Sigmoid colon (tissue), 7 donors: ENCODE measurements around the gene YEATS2. TPM values are rescaled to one million over a fixed set of nuclear protein-coding genes. Genes with fewer than 3 reads are reported as not detected.
"Not testable (repeated sequence)": the region's sequence is repeated elsewhere in the genome, so short reads cannot be mapped to it uniquely, and the experiment has no call there.

ENCODE experiments used
- DNase-seq: peaks from one replicate; pipeline ENCODE4 v3.0.0-alpha.2; 2019
- H3K27ac ChIP-seq, 4 donors: fragments of 200-600 bp; sonication (generic); one replicate each; pipeline ENCODE4 v1.5.1; 2016 to 2019; ENCODE audit warnings: mild to moderate bottlenecking in 1 of 4
- H3K27me3 ChIP-seq, 3 donors: fragments of 200-600 bp; sonication (generic); one replicate each; pipeline ENCODE4 v1.5.1; 2019; ENCODE audit warnings: mild to moderate bottlenecking in 1 of 3
- H3K36me3 ChIP-seq, 4 donors: fragments of 200-600 bp; sonication (generic); one replicate each; pipeline ENCODE4 v1.5.1; 2016 to 2019
- H3K4me1 ChIP-seq, 4 donors: fragments of 200-600 bp; sonication (generic); one replicate each; pipeline ENCODE4 v1.5.1; 2017 to 2019
- H3K4me3 ChIP-seq, 4 donors: fragments of 200-600 bp; sonication (generic); one replicate each; pipeline ENCODE4 v1.5.1; 2017 to 2019; ENCODE audit warnings: mild to moderate bottlenecking in 2 of 4, moderate library complexity in 1 of 4
- H3K9me3 ChIP-seq, 4 donors: fragments of 200-600 bp in 3 of 4; sonication (generic) in 3 of 4; one replicate each; pipeline versions ENCODE4 v1.5.1 to v1.6.1; 2013 to 2019
- CTCF ChIP-seq, 4 experiments: fragments of 450-650 bp in 3 of 4; fragments of 200-600 bp in 1 of 4; IDR thresholded peaks; one replicate each; pipeline ENCODE4 v1.5.1; 2016 to 2019; ENCODE audit warnings: antibody characterized with exemption in 4 of 4, mild to moderate bottlenecking in 3 of 4, moderate library complexity in 2 of 4
- EP300 ChIP-seq, 4 donors: sonication (generic); formaldehyde crosslinking; IDR thresholded peaks; one replicate each; pipeline ENCODE4 v1.6.1; 2017; ENCODE audit warnings: antibody characterized with exemption in 4 of 4
- POLR2A ChIP-seq, 2 donors: fragments of 450-650 bp; IDR thresholded peaks; one replicate each; pipeline ENCODE4 v1.6.1; 2016; ENCODE audit warnings: antibody characterized with exemption in 2 of 2, mild to moderate bottlenecking in 2 of 2, moderate library complexity in 2 of 2
- POLR2AphosphoS5 ChIP-seq, 4 donors: sonication (generic); formaldehyde crosslinking; IDR thresholded peaks; one replicate each; pipeline ENCODE4 v1.6.1; 2017; ENCODE audit warnings: antibody characterized with exemption in 4 of 4
- WGBS, 2 donors: extraction: QIAGEN DNeasy Blood & Tissue Kit; methylation state at CpG; one replicate each; pipeline ENCODE4 v1.1.7; 2013; 5-methylcytosine and 5-hydroxymethylcytosine counted together
- intact Hi-C: fragments of 100-400 bp; cut with DNase I; formaldehyde crosslinking; loops from one replicate; pipeline ENCODE4 v1.15.1; 2023
- polyA plus RNA-seq, 3 donors: library from polyadenylated mRNA; stranded (reverse); fragments of 200-250 nt; gene quantifications; one replicate each; pipeline ENCODE4 v1.2.3, GENCODE V29; 2013
- total RNA-seq, 4 donors: library from RNA; depleted of rRNA; stranded (reverse); fragments of >200 nt; gene quantifications; one replicate each; pipeline ENCODE4 v1.1.0, GENCODE V29; 2016
- donor health status: healthy with polysubstance abuse.
- donor health status: Bipolar disorder and iron deficiency.
- donor health status: healthy.

Gene YEATS2
- total and polyA plus RNA-seq, 7 donors, result 3.0 to 20.3 (median 13.2) TPM

DNA sequence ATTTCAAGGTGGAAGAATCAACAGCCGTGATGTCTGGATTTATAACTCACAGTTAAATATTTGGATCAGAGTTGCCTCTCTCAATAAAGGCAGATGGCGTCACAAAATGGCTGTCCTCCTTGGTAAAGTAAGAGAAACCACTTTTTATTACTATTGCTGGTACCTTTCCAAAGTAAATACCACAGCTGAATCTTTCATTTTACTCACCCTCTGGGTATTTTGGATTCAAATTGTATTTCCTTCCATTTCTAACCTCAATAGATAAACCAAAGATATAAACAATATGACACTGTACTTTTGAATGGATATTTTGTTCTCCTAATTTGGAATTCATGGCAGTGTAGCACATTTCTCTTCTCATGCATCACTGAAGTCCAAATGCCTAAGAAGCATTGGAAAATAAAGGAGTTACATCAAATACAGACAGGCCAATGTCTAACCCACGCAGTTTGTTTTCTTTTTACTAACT, 32.6 kb upstream of the YEATS2 start:
- WGBS, 2 donors, result 44 to 76% methylated on average over 3 of the region's 3 CpGs
- Histone ChIP-seq H3K9me3 (no peaks in the 10 kb centered on the region), H3K27me3 (no peaks in the 10 kb centered on the region), H3K4me3 (no peak overlapping the region), H3K36me3 (peaks cover 20 to 67% (median 30%) of the 10 kb centered on the region in 4 donors), H3K4me1 (peaks cover 0 to 33% (median 21%) of the 10 kb centered on the region in 4 donors), H3K27ac (peak overlapping the region; percentile 6 to 63 (median 42))
- no peak for TF ChIP-seq POLR2AphosphoS5 (IDR thresholded peaks at IDR 0.05)
- TF ChIP-seq EP300 (IDR thresholded peaks at IDR 0.05), result no peak
- TF ChIP-seq POLR2A (IDR thresholded peaks at IDR 0.05), result no peak
- TF ChIP-seq CTCF (IDR thresholded peaks at IDR 0.05), result no peak
- DNase-seq, result no peak
- intact Hi-C loops, result no loop called here

- Histone ChIP-seq H3K27ac (no peak overlapping the region), H3K4me1 (no peaks in the 10 kb centered on the region), H3K27me3 (no peaks in the 10 kb centered on the region), H3K36me3 (peaks cover 0 to 61% (median 14%) of the 10 kb centered on the region in 4 donors), H3K9me3 (no peaks in the 10 kb centered on the region), H3K4me3 (no peak overlapping the region)
- TF ChIP-seq POLR2A (IDR thresholded peaks at IDR 0.05) (no peak), EP300 (IDR thresholded peaks at IDR 0.05) (no peak), CTCF (IDR thresholded peaks at IDR 0.05) (no peak), POLR2AphosphoS5 (IDR thresholded peaks at IDR 0.05) (no peak)
- WGBS, 2 donors, result 95 to 97% methylated on average over 3 of the region's 3 CpGs
- intact Hi-C loops, result no loop called here
- no peak for DNase-seq
Measured at GRCh38 chr3:183680061-183680460, 17.5 kb upstream of the YEATS2 start.

GRCh38 chr3:183687705-183688104, 9.9 kb upstream of the YEATS2 start:
- Histone ChIP-seq H3K4me1 (no peaks in the 10 kb centered on the region), H3K27me3 (no peaks in the 10 kb centered on the region), H3K27ac (no peak overlapping the region), H3K9me3 (peaks cover 0 to 3% (median 0%) of the 10 kb centered on the region in 4 donors), H3K36me3 (peaks cover 0 to 5% (median 0%) of the 10 kb centered on the region in 4 donors), H3K4me3 (no peak overlapping the region)
- no peak for DNase-seq
- WGBS, 2 donors, result 73 to 90% methylated on average over 6 of the region's 6 CpGs
- no peak for TF ChIP-seq POLR2AphosphoS5 (IDR thresholded peaks at IDR 0.05)
- no peak for TF ChIP-seq CTCF (IDR thresholded peaks at IDR 0.05)
- no peak for TF ChIP-seq EP300 (IDR thresholded peaks at IDR 0.05)
- no peak for TF ChIP-seq POLR2A (IDR thresholded peaks at IDR 0.05)
- intact Hi-C loops, result no loop called here

DNA sequence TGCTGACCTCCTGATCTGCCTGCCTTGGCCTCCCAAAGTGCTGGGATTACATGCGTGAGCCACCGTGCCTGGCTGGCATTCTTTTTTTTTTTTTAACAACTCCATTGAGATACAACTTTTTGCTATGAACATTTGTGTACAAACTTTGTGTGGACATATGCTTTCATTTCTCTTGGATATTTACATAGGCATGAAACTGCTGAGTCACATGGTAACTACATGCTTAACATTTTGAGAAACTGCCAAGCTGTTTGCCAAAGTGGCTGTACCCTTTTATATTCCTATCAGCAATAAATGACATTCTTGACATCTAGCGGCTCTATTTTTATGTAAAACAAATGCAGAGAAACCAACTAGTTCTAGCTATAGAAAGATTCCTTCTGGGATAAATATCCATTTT, 8.7 kb upstream of the YEATS2 start:
- DNase-seq, result no peak
- TF ChIP-seq POLR2A (IDR thresholded peaks at IDR 0.05) (no peak), POLR2AphosphoS5 (IDR thresholded peaks at IDR 0.05) (no peak), CTCF (IDR thresholded peaks at IDR 0.05) (no peak), EP300 (IDR thresholded peaks at IDR 0.05) (no peak)
- Histone ChIP-seq H3K9me3 (peaks cover 0 to 3% (median 0%) of the 10 kb centered on the region in 4 donors), H3K27ac (no peak overlapping the region), H3K4me1 (no peaks in the 10 kb centered on the region), H3K27me3 (no peaks in the 10 kb centered on the region), H3K4me3 (no peak overlapping the region), H3K36me3 (no peaks in the 10 kb centered on the region)
- intact Hi-C loops, result no loop called here
- 63 to 79% methylated on average over 3 of the region's 3 CpGs for WGBS, 2 donors

GRCh38 chr3:183689621-183690020, 8.0 kb upstream of the YEATS2 start:
- H3K4me3 ChIP-seq, H3K27ac ChIP-seq, H3K4me1 ChIP-seq, H3K9me3 ChIP-seq, DNase-seq, intact Hi-C loops, H3K36me3 ChIP-seq, H3K27me3 ChIP-seq: not testable (repeated sequence)
- WGBS, 2 donors, result 95 to 98% methylated on average over 5 of the region's 5 CpGs
